Lower leg skin (tissue), 4 donors: ENCODE data around the gene SCTR. TPM values are rescaled to one million over a fixed set of nuclear protein-coding genes. Genes with fewer than 3 reads are reported as not detected.

Experiments
- DNase-seq, 2 donors: peaks; one replicate each; pipeline ENCODE4 v3.0.0-alpha.2; 2019; ENCODE audit warnings: low spot score in 2 of 2
- H3K4me3 ChIP-seq: fragments of 200-600 bp; sonication (generic); 2 replicates; pipeline ENCODE4 v1.5.1; 2017; ENCODE audit warnings: mild to moderate bottlenecking, low read depth; ENCODE audit not compliant: poor library complexity, severe bottlenecking
- CTCF ChIP-seq, 3 donors: fragments of 450-650 bp; IDR thresholded peaks; one replicate each; pipeline ENCODE4 v1.5.1; 2016; ENCODE audit warnings: antibody characterized with exemption in 3 of 3, mild to moderate bottlenecking in 3 of 3, moderate library complexity in 2 of 3
- POLR2A ChIP-seq, 2 donors: fragments of 450-650 bp; IDR thresholded peaks; one replicate each; pipeline ENCODE4 v1.6.1; 2016 to 2017; ENCODE audit warnings: antibody characterized with exemption in 2 of 2, mild to moderate bottlenecking in 1 of 2, moderate library complexity in 1 of 2
- WGBS, 2 donors: methylation state at CpG; one replicate each; pipeline ENCODE4 v1.1.5; 2018; 5-methylcytosine and 5-hydroxymethylcytosine counted together
- intact Hi-C: fragments of 100-400 bp; cut with DNase I; formaldehyde crosslinking; loops from one replicate; pipeline ENCODE4 v1.15.0; 2023; ENCODE audit warnings: low total_unique reads
- total RNA-seq, 4 donors: library from RNA; depleted of rRNA; stranded (reverse); fragments of >200 nt; gene quantifications; one replicate each; pipeline ENCODE4 v1.1.0, GENCODE V29; 2016

The SCTR gene
- total RNA-seq, 4 donors from 2014 or later = not detected

- no peak for DNase-seq
- H3K4me3 ChIP-seq = no peak overlapping the region
- TF ChIP-seq CTCF (IDR thresholded peaks at IDR 0.05) = no peak
- no peak for TF ChIP-seq POLR2A (IDR thresholded peaks at IDR 0.05)
- intact Hi-C loops = no loop called here
- 95 to 97% methylated on average over 1 of the region's 1 CpG for WGBS, 2 donors
These were observed 99.2 kb downstream of the SCTR start for GRCh38 chr2:119425119-119425405.

GRCh38 chr2:119424284-119425118 lies 99.8 kb downstream of the SCTR start:
- intact Hi-C loops = no loop called here
- peak in 1 of 2 donors; percentile 78 for DNase-seq
- 88 to 93% methylated on average over 10 of the region's 10 CpGs for WGBS, 2 donors
- no peak for TF ChIP-seq POLR2A (IDR thresholded peaks at IDR 0.05)
- no peak for TF ChIP-seq CTCF (IDR thresholded peaks at IDR 0.05)
- no peak overlapping the region for H3K4me3 ChIP-seq

- intact Hi-C loops = no loop called here
- TF ChIP-seq POLR2A (IDR thresholded peaks at IDR 0.05) (no peak), CTCF (IDR thresholded peaks at IDR 0.05) (no peak)
- DNase-seq = no peak
- no peak overlapping the region for H3K4me3 ChIP-seq
- 68 to 73% methylated on average over 2 of the region's 2 CpGs for WGBS, 2 donors
These were observed 100.5 kb downstream of the SCTR start for GRCh38 chr2:119423811-119424210.

DNA sequence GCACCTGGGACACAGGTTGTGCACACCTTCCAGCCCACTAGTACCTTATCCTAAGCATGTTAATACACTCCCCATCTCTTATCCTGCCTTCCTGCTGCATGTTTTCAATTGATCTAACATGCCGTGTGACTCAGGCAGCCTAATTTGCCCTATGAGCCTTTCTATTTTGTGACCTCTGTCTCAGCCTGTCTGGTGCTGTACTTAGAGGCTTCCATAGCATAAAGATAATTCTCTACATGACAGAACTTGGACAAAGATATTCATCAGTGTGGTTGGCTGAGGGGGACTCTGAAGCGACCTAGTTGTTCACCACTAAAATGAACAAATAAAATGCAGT lies 101.2 kb downstream of the SCTR start:
- no peak for TF ChIP-seq CTCF (IDR thresholded peaks at IDR 0.05)
- no peak for TF ChIP-seq POLR2A (IDR thresholded peaks at IDR 0.05)
- no peak overlapping the region for H3K4me3 ChIP-seq
- 58 to 60% methylated on average over 2 of the region's 2 CpGs for WGBS, 2 donors
- peak in 1 of 2 donors; percentile 34 for DNase-seq
- intact Hi-C loops = no loop called here

- WGBS, 2 donors = 79 to 88% methylated on average over 7 of the region's 7 CpGs
- no peak overlapping the region for H3K4me3 ChIP-seq
- intact Hi-C loops = no loop called here
- peak in 1 of 2 donors; percentile 31 for DNase-seq
- TF ChIP-seq CTCF (IDR thresholded peaks at IDR 0.05) = no peak
- no peak for TF ChIP-seq POLR2A (IDR thresholded peaks at IDR 0.05)
These were observed 101.7 kb downstream of the SCTR start for GRCh38 chr2:119422360-119423107.
